GM18858 (cell line): ENCODE data around the gene HYPK.
"Not testable (repeated sequence)": the region's sequence is repeated elsewhere in the genome, so short reads cannot be mapped to it uniquely, and the experiment has no call there.

Experiments
- ATAC-seq: cut with Tn5 transposase; IDR thresholded peaks from one replicate; pipeline ENCODE4 v1.9.1; 2021; ENCODE audit not compliant: unreplicated experiment

The HYPK gene

DNA sequence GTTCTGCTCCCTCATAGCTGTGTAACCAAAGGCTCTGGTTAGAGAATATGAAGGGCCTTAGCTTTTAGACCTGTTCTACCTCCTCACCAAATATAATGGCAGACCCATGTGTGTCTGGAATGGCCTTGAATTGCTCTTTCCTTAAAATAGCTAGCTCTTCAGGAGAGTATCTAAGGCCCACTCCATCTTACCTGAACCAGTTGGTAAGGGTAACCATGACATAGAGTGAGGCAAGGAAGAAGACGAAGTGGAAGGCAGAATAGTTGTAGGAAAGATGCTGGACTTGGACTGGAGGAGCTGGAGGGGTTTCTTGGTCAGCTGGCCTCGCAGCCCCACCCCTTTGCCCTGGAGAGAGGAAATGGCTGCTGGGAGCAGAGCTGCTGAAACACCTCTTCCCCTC is 5.2 kb upstream of the HYPK start:
- ATAC-seq = no peak

GRCh38 chr15:43795997-43796396 is 4.4 kb upstream of the HYPK start:
- no peak for ATAC-seq

- no peak for ATAC-seq
Measured at GRCh38 chr15:43796566-43796965, 3.8 kb upstream of the HYPK start.

DNA sequence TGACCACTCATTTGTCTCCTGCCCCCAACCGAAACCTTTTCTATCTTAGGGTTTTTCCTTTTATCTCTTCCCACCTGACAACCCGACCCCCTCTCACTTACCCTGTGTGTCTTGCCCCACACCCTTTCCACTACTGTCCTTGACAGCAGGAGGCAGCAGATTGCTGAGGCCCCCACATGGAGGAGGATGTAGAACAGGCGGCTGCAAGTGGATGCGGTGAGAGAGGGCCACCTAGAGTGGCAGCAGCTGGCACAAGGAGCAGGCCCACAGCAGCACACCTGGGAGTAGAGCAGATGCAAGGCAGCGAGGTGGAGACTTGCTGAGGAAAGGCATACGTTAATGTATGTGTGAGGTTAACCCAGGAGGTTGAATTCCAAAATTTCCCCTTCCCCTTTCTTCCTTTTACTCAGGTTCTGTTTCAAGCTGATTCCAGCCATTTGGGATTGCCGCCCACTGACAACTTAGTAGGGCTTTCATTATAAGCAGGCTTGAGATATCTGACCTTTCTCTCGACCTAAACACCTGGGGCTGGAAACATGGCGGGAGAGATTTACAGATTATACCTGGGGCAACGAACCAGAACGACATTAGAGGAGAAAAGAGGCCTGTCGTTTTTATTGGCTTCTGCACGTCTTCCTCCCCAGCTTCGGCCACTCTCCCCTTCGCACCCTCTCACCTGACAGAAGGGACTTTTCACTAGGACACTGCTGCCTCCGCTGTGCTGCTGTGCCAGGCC is 1.0 kb upstream of the HYPK start:
- ATAC-seq = no peak

DNA sequence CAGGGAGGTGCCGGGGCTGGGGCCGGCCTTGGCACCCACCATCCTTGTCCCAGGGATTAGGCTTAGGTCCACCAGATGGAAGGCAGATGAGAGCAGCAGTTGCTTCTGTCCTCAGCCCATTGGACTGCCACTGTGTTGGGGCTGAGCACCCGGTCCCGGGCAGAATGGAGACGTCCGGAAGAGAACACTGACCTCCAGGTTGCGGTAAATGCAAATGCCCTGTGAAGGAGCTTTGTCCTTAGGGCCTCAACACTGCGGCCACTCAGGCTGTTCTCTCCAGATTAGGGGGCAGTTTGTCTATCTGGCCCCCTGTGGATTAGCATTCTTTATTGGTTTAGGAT is 484 bp upstream of the HYPK start, which contains the start of gene SERINC4:
Gene SERINC4, minus strand, starts transcription at position 276 of the 341 bp plus-strand sequence. Its CDS starts 234 bp downstream, at position 42.
- ATAC-seq = no peak

DNA sequence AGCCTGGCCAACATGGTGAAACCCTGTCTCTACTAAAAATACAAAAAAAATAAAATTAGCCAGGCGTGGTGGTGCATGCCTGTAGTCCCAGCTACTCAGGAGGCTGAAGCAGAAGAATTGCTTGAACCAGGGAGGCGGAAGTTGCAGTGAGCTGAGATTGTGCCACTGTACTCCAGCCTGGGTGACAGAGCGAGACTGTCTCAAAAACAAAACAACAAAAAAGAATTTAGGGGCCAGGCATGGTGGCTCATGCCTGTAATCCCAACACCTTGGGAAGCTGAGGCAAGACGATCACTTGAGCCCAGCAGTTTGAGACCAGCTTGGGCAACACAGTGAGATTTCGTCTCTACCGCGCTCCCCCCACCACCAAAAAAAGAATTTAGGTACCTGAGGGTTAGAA is 2.3 kb downstream of the HYPK start:
- ATAC-seq = not testable (repeated sequence)

DNA sequence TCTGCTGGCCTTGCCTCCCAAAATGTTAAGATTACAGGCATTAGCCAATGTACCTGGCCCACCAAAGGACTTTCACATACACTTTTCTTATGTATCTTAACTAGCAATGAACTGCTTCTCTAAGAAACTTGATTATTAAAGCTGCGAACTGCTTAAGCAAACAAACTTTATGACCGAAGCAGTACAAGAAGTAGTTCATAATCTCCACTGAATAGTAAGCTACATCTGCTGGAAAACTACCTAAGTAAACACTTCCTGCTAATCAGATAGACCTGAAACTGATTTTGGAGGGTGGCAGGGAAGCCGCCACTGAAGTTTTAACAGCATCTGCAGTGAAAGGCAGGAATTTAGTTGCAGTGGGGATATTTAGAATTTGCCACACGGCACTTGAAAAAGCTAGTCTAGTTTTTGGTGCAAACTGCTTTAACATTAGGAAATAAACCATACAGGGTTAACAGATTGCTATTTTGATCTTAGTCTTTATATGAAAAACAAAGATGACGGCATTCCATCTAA is 8.1 kb downstream of the HYPK start:
- no peak for ATAC-seq

- ATAC-seq = peak; percentile 56
Measured at GRCh38 chr15:43808960-43809678, 8.7 kb downstream of the HYPK start.

GRCh38 chr15:43815064-43815463 is 14.7 kb downstream of the HYPK start:
- not testable (repeated sequence) for ATAC-seq

GRCh38 chr15:43821505-43821904 is 21.1 kb downstream of the HYPK start:
- no peak for ATAC-seq

- ATAC-seq = peak; percentile 65
Measured at GRCh38 chr15:43824302-43825246, 24.2 kb downstream of the HYPK start, which contains the start of gene MFAP1. Gene MFAP1 (minus strand): TSS chr15:43824690. CDS start chr15:43824569, 121 bp downstream.

DNA sequence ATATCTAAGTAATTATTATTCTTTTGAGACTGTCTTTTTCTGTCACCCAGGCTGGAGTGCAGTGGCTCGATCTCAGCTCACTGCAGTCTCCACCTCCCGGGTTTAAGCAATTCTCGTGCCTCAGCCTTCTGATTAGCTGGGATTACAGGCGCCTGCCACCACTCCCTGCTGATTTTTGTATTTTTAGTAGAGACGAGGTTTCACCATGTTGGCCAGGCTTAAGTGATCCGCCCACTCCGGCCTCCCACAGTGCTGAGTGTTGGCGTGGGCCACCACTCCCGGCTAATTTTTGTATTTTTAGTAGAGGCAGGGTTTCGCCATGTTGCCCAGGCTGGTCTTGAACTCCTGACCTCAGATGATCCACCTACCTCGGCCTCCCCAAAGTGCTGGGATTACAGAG is 24.9 kb downstream of the HYPK start:
- ATAC-seq = not testable (repeated sequence)

DNA sequence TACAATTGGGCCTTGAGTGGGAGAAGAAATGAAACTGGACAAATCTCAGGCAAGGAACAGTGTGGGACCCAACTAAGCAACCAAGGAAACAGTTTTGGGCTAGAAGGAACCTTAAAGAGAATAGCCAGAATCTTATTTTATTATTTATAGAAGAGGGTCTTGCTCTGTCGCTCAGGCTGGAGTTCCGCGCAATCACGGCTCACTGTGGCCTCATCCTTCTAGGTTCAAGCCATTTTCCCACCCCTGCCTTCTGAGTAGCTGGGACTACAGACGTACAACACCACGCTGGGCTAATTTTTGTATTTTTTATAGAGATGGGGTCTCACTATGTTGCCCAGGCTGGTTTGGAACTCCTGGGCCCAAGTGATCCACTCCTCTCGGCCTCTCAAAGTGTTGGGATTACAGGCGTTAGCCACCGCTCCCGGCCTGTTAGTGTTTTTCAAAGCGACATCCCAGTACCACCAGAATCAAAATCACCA is 25.7 kb downstream of the HYPK start:
- ATAC-seq = no peak

DNA sequence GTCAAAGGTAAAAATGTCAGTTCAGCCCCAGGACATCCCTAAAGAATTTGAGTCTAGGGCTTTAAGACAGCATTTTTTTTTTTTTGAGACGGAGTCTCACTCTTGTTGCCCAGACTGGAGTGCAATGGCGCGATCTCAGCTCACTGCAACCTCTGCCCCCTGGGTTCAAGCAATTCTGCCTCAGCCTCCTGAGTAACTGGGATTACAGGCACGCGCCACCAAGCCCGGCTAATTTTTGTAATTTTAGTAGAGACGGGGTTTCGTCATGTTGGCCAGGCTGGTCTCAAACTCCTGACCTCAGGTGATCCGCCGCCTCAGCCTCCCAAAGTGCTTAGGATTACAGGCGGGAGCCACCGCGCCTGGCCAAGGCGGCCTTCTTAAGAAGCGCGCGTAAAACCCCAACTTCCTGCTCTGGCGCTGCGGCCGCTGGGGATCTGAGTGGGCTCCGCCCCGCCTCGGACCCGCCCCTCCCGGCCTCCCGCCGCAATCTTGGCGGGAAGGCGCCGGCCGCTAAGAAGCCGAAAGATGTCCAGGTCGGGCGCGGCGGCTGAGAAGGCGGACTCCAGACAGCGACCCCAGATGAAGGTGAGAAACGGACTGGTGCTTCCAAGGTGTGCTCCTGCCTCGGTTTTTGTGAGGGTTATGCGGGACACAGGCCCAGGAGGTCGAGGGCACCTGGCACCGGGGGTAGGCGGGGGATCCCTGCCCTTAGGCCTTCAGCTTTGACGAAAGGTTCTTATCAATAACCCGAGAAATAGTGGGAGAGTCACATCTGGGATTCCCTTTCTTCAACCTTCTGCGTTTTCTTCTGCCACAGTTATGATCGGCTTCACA is 26.3 kb downstream of the HYPK start, which contains the start of gene WDR76:
Gene WDR76, plus strand, starts transcription at position 495 of the 834 bp plus-strand sequence. Its CDS starts 31 bp downstream, at position 526.
- ATAC-seq = peak; percentile 35

DNA sequence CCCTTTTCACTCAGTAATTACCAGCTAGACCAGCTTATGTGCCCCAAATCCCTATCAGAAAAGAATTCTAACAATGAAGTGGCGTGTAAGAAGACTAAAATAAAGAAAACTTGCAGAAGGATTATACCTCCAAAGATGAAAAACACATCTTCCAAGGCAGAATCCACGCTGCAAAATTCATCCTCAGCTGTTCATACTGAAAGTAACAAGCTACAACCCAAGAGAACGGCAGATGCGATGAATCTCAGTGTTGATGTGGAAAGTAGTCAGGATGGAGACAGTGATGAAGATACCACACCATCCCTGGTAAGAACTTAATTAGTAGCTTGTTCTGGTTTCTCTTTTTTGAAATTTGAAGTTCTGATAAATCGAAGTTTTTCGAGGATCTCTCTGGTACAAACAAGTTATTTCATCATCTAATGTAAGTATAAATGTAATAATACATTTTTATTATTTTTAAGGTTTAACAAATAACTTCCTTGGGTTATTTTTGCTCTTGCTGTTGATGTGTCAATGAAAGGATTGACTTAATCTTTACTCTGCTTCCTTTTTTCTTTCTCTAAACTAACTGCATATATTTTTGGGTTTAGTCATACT is 27.8 kb downstream of the HYPK start:
- no peak for ATAC-seq

DNA sequence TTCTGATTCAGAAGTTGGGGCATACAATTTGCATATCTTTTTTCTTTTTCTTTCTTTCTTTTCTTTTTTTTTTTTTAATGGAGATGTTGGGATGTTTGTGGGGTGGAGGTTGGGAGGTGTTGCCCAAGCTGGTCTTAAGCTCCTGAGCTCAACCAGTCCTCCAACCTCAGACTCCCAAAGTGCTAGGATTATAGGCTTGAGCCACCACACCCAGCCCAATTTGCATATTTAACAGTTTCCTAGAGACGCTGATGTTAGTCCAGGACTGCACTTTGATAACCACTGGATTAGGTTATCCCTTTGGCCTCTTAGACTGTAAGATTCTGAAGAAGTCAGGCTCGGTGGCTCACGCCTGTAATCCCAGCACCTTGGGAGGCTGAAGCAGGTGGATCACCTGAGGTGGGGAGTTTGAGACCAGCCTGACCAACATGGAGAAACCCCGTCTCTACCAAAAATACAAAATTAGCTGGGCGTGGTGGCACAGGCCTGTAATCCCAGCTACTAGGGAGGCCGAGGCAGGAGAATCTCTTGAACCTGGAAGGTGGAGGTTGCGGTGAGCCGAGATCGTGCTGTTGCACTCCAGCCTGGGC is 29.6 kb downstream of the HYPK start:
- not testable (repeated sequence) for ATAC-seq

DNA sequence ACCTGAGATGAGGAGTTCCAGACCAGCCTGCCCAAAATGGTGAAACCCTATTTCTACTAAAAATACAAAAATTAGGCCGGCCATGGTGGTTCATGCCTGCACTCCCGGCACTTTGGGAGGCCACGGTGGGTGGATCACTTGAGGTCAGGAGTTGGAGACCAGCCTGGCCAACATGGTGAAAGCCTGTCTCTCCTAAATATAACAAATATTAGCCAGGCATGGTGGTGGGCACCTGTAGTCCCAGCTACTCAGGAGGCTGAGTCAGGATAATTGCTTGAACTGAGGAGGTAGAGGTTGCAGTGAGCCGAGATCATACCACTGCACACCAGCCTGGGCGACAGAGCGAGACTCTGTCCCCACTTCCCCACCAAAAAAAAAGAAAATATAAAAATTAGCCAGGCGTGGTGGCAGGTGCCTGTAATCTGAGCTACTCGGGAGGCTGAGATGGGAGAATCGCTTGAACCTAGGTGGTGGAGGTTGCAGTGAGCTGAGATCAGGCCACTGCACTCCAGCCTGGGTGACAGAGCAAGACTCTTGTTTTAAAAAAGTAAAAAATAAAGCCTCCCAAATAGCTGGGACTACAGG is 30.4 kb downstream of the HYPK start:
- not testable (repeated sequence) for ATAC-seq

- ATAC-seq = not testable (repeated sequence)
Measured at GRCh38 chr15:43831519-43832052, 31.2 kb downstream of the HYPK start.
